Renal pelvis (tissue), 4 donors: ENCODE results near the gene SSTR1. TPM values are rescaled to one million over a fixed set of nuclear protein-coding genes. Genes with fewer than 3 reads are reported as not detected.

Experiments used
- DNase-seq: peaks from one replicate; pipeline ENCODE4 v3.0.0-alpha.2; 2013
- polyA plus RNA-seq, 3 donors: library from polyadenylated mRNA; unstranded; fragments of 120-200 nt; gene quantifications; one replicate each; pipeline ENCODE4 v1.2.1, GENCODE V29; 2013; ENCODE audit not compliant: insufficient read length in 3 of 3

SSTR1 gene
- polyA plus RNA-seq, 3 donors = 2.1 to 2.9 (median 2.4) TPM

DNA sequence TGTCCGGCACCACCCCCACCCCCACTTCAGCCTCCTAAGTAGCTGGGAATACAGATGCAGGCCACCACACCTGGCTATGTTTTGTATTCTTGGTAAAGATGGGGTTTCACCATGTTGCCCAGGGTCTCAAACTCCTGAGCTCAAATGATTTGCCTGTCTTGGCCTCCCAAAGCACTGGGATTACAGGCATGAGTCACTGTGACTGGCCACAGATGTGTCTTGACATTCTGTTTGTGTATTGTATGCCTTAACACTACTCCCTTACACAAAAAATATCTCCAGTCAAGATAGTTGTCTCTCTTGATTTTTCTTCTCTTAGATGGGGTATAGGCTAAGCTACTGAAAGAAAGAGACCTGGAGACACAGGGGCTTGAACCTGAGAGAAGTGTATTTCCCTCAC is 30.6 kb downstream of the SSTR1 start:
- no peak for DNase-seq

DNA sequence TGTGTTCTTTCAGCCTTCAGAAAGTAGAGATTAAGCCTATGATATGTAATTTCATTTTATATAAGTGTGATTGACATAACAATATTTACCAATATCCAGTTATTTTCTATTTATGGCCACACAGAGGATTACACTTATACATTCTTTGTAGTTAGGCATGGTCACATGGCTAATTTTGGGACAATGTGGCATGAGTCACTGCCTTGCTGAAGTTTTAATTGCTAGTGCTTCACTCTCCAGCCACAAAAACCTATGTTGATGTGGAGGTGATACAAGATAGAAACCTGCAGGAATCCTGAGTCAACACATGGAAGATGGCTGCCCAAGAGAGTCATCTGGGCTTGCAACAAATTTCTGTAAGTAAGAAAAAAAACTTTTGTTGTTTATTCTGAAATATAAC is 31.2 kb downstream of the SSTR1 start:
- DNase-seq = no peak

DNA sequence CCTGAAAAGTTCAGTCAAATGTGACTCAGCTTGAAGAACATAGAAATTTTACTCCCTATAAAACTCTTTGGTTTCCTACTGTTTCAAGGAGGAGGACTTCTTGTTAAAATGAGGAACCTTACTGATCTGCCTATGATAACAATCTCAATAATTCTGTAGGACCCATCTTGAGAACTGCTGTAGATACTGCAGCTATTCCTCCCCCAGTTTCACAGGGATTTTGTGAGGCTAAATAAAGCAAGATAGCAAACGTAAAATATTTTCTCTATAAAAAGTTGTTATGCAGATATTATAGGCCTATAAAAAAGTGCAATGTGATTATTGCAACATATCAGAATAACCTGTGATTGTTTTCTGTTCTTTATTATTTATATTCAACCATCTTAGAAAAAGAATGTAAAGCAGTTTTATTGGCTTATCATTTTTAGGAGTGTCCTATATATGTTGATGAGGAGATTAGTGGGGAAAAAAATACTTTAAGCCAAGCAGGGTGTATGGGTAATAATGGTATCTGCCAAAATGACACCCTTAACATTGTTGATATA is 36.1 kb downstream of the SSTR1 start:
- no peak for DNase-seq

DNA sequence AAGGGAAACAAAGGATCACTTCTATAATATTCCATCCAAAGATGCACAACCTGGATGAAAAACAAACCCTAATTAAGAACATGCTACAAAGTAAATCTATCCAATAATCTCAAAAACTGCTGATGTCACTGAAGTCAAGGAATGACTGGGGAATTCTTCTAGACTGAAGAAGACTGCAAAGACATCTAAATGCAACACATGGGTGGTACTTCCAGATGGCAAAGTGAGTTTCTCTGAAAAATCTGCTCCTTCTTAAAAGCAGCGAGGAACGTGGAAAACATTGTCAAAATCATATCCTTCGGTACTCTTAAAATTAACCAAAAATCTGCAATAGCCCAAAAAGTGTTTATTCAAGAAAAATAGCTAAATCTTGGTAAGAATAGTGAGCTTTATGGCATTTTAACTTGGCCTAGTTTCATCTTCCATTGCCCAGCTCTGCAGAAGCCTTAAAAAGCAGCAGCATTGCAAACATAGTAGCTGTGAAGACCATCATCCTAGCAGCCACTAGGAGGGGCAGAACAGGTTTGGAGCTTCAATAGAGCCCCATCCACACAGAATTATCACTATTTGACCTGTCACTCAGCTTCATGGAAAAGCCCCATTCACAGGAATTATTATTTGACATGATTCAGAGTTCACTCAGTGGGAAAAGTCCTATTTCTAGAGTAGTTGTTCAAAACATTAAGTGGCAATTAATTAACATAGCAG is 40.8 kb downstream of the SSTR1 start:
- DNase-seq = no peak

DNA sequence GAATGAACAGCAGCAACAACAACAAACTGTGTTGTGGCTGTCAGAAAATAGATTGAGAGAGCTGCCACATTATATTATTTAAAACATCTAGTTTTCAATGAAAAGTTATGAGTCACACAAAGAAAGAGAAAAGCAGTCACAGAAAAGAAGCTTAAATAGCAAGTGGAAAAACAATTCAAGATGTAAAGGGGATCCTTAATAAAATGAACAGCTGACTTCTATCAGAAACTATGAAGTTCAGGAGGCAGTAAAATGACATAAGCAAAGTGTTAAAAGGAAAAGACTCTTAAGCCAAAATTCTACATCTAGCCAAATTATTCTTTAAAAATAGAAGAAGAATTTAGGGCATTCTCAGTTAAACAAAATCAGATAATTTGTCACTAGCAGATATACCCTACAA is 42.6 kb downstream of the SSTR1 start:
- no peak for DNase-seq

DNA sequence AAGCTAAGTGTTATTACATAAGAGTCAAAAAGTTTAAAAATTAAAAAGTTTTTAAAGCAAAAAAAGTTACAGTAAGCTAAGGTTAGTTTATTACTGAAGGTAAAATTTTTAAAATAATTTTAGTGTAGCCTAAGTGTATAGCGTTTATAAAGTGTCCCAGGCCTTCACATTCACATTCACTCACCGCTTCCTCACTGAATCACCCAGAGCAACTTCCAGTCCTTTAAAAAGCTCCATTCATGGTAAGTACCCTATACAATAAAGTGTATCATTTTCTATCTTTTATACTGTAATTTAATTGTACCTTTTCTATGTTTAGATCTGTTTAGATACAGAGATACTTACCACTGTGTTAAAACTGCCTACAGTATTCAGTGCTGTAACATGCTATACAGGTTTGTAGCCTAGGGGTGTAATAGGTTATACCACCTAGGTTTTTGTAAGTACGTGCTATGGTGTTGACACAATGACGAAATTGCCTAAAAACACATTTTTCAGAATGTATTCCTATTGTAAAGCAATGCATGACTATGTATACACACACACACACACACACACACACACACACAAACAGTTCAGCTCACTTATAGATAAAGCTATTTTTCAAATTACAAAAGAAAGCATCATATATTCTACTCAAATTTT is 44.5 kb downstream of the SSTR1 start:
- DNase-seq = no peak

DNA sequence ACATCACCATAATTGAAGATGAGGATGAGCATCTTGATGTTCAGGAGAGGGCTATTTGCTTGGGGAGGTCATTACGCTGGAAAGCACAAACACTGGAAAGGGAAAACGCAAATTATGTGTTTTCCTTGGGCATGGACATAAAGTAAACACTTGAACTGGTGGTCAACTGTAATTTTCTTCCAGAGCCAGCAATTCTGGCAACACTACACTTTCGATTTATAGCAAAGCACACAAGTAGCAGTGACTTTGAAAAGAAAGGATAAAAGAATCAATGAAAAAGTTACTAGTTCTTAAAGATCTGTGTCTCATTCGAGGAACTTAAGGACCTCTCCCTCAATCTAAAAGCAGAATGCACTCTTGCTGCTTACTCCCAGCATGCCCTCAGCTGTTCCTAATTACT is 46.0 kb downstream of the SSTR1 start:
- no peak for DNase-seq

DNA sequence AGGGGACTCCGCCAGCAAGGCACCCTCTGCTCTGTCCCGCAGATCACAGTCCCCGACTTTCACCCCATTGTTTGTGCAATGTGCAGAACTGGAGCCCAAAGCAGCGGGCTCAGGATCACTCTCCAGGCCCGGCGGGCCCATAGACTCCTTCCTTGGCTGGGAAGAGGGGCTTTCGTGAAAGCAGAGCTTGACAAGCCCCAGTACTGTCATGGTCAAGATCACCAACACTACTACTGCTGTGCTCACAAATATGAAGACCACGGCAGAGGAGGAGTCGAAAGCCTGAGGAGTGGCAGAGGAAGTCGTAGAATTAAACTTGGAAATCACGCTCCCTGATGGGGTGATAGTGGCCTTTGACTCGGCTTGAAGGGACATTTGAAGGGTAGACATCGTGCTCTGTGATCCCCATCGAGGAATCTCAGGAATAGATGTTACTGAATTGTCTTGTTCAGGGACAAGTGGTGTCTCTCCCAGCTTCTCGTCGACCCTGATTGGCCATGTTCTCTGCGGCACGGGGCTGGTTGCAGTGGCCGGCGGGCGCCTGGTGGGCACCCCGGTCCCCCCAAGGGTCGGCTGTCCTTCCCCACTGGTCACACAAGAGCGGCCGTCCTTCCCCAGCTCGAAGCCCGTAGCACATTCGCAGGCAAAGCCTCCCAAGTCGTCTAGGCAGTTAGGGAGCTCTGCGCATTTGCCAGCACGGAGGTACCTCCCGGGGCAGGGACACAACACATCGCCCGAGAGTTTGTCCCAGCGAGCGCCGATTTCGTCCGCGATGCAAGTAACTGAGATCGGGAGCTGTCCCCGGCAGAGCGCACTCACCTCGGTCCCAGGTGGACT is 47.1 kb downstream of the SSTR1 start:
- DNase-seq = no peak

DNA sequence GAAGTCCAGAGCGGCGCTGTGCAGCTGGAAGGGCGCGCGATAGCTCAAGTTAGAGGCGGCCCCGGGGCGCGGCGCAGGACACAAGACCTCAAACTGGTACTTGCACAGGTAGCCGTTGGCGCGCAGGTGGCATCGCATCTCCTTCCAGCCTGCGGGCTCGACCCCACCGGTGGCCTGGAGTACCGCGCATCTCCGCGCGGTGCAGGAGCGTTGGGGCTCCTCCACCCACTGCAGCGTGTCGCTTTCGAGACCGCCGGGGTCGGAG is 47.6 kb downstream of the SSTR1 start:
- peak; percentile 37 for DNase-seq

DNA sequence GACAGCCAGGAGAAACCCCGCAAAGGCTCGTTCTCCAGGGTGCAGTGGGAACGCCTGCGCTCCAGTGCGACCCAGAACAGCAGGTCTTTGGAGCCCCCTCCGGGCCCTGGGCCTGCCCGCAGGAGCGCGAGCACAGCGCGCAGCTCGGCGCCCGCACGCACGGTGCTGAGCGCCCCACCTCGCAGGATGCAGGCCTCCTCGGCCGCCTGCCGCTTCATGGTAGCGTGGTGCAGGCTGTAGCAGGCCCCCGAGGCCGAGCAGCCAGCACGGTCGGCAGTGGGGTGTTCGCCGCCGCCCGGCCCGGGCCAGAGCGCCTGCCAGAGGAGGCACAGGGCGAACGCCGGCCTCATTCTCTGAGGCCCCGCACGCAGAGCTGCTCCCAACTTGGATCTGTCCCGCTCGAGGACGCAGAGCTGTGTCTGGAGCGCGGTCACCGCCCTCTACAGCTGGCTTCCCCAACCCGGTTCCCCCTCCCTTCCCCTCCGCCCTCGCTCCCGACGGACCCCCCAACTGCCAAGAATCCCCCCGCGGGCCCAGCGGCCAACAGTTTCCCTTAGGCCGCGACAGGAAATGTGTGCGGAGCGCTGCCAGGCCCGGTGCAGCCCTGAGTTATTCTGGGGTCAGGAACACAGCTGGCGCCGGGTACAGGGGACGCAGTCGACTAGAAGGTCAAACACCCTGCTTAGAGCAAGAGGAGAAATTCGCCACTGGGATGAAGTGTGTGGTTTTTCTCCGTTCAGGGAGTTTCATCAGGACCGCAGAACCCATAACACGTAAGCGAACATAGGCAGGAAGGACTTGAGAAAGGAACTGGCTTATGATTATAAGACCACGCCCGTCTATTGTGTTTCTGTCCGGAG is 48.2 kb downstream of the SSTR1 start, which contains the start of gene CLEC14A:
Gene CLEC14A, minus strand, starts transcription at position 421 of the 860 bp plus-strand sequence. Its CDS starts 71 bp downstream, at position 350.
- DNase-seq = peak; percentile 35

DNA sequence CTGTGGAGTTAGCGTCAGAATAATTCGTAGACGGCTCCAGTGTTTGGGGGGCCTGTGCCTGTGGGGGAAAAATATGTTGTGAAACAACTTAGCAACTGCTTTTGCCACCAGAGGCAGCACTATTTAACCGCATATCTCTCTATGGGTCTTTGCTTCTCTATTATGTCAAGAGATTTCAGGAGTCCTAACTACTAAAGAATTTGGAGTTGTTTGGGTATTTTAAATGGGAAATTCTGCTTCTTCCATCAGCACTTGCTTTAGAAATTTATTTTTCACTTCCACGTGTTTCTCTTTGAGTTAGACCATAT is 48.8 kb downstream of the SSTR1 start:
- DNase-seq = no peak

DNA sequence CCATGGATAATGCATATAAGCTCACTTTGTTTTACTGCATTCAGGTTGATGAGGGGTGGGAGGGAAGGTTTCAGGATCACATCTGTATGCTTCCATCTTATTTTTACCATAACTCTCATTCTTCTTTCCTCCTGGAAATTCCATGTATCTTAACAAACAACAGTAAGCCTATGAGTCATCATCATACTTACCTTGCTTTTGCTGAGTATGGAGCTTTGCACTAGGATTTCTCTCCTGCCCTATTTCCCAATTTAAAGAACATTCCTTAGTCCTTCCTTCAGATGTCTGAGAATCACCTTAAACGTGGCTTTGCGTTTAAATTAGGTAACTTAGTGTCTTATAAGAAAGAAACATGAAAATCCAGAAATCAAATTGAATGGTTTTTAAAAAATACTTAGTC is 49.8 kb downstream of the SSTR1 start:
- DNase-seq = no peak

DNA sequence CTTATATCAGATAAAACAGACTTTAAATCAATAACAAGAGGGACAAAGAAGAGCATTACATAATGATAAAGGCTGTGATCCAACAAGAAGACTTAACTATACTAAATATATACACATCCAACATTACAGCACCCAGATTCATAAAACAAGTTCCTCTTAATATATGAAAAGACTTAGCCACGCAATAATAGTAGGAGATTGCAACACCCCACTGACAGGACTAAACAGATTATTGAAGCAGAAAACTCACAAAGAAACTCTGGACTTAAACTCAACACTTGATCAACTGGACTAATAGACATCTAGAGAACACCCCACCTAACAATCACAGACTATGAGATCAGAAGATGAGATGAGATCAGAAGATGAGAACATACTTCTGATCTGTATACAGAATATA is 53.9 kb downstream of the SSTR1 start:
- no peak for DNase-seq

Other genes with a start within 250 kb of the SSTR1 start
- 10 to 100 TPM; 14.3 to 18.3 (median 17.3) TPM for gene CLEC14A, start 48.2 kb downstream of the SSTR1 start, polyA plus RNA-seq